HG02885 (cell line): ENCODE results near the gene ADAMTSL1.
A peak's percentile ranks its signal among the peaks of the same experiment; 100 is the strongest.

ENCODE experiments used
- ATAC-seq: cut with Tn5 transposase; IDR thresholded peaks from one replicate; pipeline ENCODE4 v1.9.1; 2021; ENCODE audit warnings: mild to moderate bottlenecking; ENCODE audit not compliant: unreplicated experiment, poor library complexity

Gene ADAMTSL1

GRCh38 chr9:18753904-18754303, 280.0 kb downstream of the ADAMTSL1 start:
- no peak for ATAC-seq

GRCh38 chr9:18754537-18754936, 280.6 kb downstream of the ADAMTSL1 start:
- ATAC-seq: no peak

- no peak for ATAC-seq
Observed at GRCh38 chr9:18755263-18755662, 281.3 kb downstream of the ADAMTSL1 start.

DNA sequence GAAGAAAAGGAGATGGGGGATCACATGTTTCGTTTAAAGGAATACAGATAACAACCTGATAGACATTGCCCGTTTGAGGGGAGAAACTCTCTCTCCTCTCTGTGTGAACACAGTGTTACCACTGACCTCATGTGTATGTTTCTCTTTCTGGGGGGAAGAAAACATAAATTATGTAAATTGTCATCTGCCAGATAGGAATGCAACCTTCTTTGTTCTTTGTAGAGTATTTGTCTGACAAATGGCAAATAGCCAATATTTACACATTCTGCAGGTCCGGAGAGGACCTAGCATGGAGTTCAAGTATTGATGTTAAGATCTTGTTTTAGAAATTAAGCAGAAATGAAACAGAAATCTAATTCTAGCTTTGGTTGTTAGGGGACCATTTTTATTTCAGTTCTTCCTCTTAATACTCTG, 282.8 kb downstream of the ADAMTSL1 start:
- peak; percentile 73 for ATAC-seq

DNA sequence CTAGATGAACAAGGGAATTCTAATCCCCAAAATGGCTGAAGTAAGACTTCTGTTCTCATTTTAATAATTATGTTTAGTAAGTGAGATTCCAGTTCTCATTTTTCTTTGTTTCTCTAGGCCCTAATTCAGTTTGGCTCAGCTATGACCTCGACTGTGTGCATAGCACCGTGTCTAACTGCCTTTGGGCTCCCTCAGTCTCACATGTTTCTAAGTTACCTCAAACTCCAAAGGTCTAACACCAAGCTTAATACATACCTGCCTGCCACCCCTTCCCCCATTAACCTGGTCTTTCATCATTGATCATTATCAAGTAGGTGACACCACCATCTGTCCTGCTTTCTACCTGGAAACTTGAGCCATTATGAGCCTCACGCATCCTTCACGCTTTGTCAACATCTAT, 285.9 kb downstream of the ADAMTSL1 start:
- no peak for ATAC-seq

- no peak for ATAC-seq
Observed at GRCh38 chr9:18761742-18762300, 287.9 kb downstream of the ADAMTSL1 start.

GRCh38 chr9:18766989-18767550, 293.1 kb downstream of the ADAMTSL1 start:
- ATAC-seq: no peak

- ATAC-seq: peak; percentile 91
Observed at GRCh38 chr9:18768951-18769622, 295.1 kb downstream of the ADAMTSL1 start.

DNA sequence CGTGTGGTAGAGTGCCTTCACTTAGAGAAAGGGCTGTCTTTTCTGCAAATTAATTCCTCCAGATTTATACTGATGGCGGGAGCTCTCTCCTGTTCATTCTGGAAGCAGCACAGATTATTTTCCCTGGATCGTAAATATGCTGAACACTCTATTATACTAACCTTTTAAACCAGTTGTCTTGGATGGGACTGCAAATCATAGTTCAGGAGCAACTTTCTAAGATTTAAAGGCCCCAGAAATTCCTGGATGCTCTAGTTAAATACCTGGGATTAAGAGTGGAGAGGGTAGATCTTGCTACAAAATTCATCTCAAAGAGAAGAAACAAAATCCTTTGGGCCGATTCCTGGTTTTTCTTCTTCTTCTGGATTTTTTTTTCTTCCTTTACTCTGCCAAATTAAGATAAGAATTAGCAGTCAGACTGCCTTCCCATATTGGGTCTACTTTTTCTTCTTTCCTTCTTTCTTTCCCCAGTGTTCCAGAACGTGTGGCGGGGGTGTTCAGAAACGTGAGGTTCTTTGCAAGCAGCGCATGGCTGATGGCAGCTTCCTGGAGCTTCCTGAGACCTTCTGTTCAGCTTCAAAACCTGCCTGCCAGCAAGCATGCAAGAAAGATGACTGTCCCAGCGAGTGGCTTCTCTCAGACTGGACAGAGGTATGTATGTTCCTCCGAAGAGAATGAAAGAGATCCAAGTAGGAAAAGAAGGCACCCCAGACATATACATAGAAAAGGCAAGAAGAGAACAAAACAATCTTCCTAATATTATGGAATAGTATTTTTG, 296.4 kb downstream of the ADAMTSL1 start:
- ATAC-seq: no peak

- no peak for ATAC-seq
Observed at GRCh38 chr9:18771011-18771410, 297.1 kb downstream of the ADAMTSL1 start.

GRCh38 chr9:18771763-18772162, 297.8 kb downstream of the ADAMTSL1 start:
- ATAC-seq: no peak

DNA sequence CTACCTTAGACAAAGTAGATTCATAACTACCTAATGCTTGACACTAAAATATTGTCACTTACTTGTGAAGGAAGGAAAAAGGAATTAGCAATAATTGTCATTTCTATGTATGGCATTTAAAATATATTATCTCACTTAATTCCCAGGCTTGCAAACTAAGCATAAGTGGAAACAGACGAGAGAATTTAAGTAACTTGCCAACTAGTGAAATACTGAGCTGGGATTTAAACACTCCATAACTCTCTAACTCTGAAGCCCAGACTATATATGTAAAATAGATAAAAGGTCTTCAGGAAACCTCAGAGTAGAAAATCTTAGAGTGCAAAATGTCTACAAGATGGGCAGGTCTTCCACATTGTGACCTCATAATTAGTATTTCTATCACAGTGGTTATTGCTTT, 301.3 kb downstream of the ADAMTSL1 start:
- no peak for ATAC-seq

- ATAC-seq: no peak
Observed at GRCh38 chr9:18775930-18776329, 302.0 kb downstream of the ADAMTSL1 start.

DNA sequence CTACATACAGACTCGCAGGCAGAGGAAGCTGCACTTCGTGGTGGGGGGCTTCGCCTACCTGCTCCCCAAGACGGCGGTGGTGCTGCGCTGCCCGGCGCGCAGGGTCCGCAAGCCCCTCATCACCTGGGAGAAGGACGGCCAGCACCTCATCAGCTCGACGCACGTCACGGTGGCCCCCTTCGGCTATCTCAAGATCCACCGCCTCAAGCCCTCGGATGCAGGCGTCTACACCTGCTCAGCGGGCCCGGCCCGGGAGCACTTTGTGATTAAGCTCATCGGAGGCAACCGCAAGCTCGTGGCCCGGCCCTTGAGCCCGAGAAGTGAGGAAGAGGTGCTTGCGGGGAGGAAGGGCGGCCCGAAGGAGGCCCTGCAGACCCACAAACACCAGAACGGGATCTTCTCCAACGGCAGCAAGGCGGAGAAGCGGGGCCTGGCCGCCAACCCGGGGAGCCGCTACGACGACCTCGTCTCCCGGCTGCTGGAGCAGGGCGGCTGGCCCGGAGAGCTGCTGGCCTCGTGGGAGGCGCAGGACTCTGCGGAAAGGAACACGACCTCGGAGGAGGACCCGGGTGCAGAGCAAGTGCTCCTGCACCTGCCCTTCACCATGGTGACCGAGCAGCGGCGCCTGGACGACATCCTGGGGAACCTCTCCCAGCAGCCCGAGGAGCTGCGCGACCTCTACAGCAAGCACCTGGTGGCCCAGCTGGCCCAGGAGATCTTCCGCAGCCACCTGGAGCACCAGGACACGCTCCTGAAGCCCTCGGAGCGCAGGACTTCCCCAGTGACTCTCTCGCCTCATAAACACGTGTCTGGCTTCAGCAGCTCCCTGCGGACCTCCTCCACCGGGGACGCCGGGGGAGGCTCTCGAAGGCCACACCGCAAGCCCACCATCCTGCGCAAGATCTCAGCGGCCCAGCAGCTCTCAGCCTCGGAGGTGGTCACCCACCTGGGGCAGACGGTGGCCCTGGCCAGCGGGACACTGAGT, 303.2 kb downstream of the ADAMTSL1 start:
- no peak for ATAC-seq

- no peak for ATAC-seq
Observed at GRCh38 chr9:18778147-18778546, 304.2 kb downstream of the ADAMTSL1 start.

- no peak for ATAC-seq
Observed at GRCh38 chr9:18778846-18779245, 304.9 kb downstream of the ADAMTSL1 start.

DNA sequence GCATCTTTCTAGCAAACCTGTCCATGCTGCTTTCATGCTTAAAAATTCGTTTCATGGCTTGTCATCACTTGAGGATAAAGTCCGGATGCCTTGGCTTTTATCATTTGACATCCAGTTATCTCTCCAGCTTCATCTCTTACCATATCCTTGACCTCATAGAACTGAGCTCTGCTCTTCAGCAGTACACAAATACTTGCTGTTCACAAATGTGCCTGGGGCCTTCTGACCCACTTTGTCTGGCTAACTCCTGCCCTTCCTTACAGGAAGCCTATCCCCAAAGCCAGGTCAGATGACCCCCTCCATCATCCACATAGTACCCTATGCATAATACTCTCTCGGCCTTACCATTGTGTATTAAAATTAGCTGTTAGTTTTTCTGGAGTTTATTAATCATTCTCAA, 310.0 kb downstream of the ADAMTSL1 start:
- ATAC-seq: no peak

DNA sequence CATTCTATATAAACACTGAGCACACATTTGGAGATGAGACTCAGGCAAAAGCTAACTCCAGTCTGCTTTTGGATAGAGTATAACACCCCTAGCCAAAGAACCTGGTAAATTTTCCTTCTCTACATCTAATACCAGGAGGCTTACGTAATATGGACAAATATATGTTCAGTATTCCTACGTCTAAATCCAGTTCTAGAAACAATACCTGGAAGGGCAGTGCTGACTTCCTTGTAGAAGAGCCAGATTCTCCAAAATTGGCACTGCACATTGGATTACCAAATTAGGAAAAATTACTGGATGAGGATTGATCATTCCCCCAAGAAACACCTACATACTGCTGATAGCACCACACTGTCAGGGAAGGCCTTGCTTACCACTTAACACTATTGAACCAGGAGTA, 311.7 kb downstream of the ADAMTSL1 start:
- ATAC-seq: no peak

- no peak for ATAC-seq
Observed at GRCh38 chr9:18786196-18786595, 312.2 kb downstream of the ADAMTSL1 start.
